Testis (tissue), 3 donors: ENCODE data around the gene FSTL4. TPM values are rescaled to one million over a fixed set of nuclear protein-coding genes. Genes with fewer than 3 reads are reported as not detected.

Source experiments
- DNase-seq: peaks from one replicate; pipeline ENCODE4 v3.0.0-alpha.2; 2019
- H3K27ac ChIP-seq, 2 donors: fragments of 200-600 bp; sonication (generic); one replicate each; pipeline ENCODE4 v1.5.1; 2019
- H3K27me3 ChIP-seq: fragments of 200-600 bp; sonication (generic); one replicate; pipeline ENCODE4 v1.5.1; 2019
- H3K36me3 ChIP-seq: fragments of 200-600 bp; sonication (generic); one replicate; pipeline ENCODE4 v1.5.1; 2017; ENCODE audit warnings: low read depth; ENCODE audit errors: missing control alignments
- H3K4me1 ChIP-seq: fragments of 200-600 bp; sonication (generic); one replicate; pipeline ENCODE4 v1.5.1; 2019
- H3K4me3 ChIP-seq, 2 donors: fragments of 200-600 bp; sonication (generic); one replicate each; pipeline ENCODE4 v1.5.1; 2017 to 2019
- H3K9me3 ChIP-seq: fragments of 200-600 bp; sonication (generic); one replicate; pipeline ENCODE4 v1.5.1; 2017
- CTCF ChIP-seq, 3 experiments: fragments of 450-650 bp in 2 of 3; fragments of 200-600 bp in 1 of 3; sonication (generic) in 1 of 3; IDR thresholded peaks; one replicate each; pipeline ENCODE4 v1.5.1; 2016 to 2019; ENCODE audit warnings: antibody characterized with exemption in 3 of 3, mild to moderate bottlenecking in 2 of 3, moderate library complexity in 1 of 3
- POLR2A ChIP-seq: fragments of 450-650 bp; IDR thresholded peaks from one replicate; pipeline ENCODE4 v1.6.1; 2017; ENCODE audit warnings: antibody characterized with exemption, mild to moderate bottlenecking, moderate library complexity
- WGBS, 2 donors: methylation state at CpG; one replicate each; pipeline ENCODE4 v1.1.5; 2018; 5-methylcytosine and 5-hydroxymethylcytosine counted together
- intact Hi-C: fragments of 100-400 bp; cut with DNase I; formaldehyde crosslinking; loops from one replicate; pipeline ENCODE4 v1.15.1; 2023; ENCODE audit warnings: low total_unique reads
- polyA plus RNA-seq: library from polyadenylated mRNA; stranded (reverse); fragments of 350-450 nt; fragmentation: Illumina TruSeq; extraction: RNeasy Lipid Tissue Mini Kit (QIAGEN cat#74804); gene quantifications from one replicate; pipeline ENCODE4 v1.2.3, GENCODE V29; 2014; ENCODE audit warnings: low read depth, low replicate concordance; ENCODE audit not compliant: insufficient read depth
- total RNA-seq, 2 donors: library from RNA; depleted of rRNA; stranded (reverse); fragments of >200 nt; gene quantifications; one replicate each; pipeline ENCODE4 v1.2.3, GENCODE V29; 2016

Gene FSTL4
- total and polyA plus RNA-seq, 3 donors from 2014 or later = 7.1 to 8.6 (median 7.4) TPM

- H3K4me1 ChIP-seq = no peaks in the 10 kb centered on the region
- DNase-seq = no peak
- TF ChIP-seq CTCF (IDR thresholded peaks at IDR 0.05) = no peak
- no peak for TF ChIP-seq POLR2A
- H3K36me3 ChIP-seq = no peaks in the 10 kb centered on the region
- WGBS, 2 donors = 87 to 89% methylated on average over 12 of the region's 12 CpGs
- H3K27me3 ChIP-seq = no peaks in the 10 kb centered on the region
- H3K27ac ChIP-seq = no peak overlapping the region
- H3K9me3 ChIP-seq = no peaks in the 10 kb centered on the region
- intact Hi-C loops = no loop called here
- no peak overlapping the region for H3K4me3 ChIP-seq
These were observed 413.8 kb downstream of the FSTL4 start for GRCh38 chr5:133198511-133198910.

- intact Hi-C loops = no loop called here
- TF ChIP-seq CTCF (IDR thresholded peaks at IDR 0.05) = no peak
- no peak for TF ChIP-seq POLR2A
- Histone ChIP-seq H3K9me3 (no peaks in the 10 kb centered on the region), H3K27me3 (no peaks in the 10 kb centered on the region), H3K27ac (no peak overlapping the region), H3K4me1 (no peaks in the 10 kb centered on the region), H3K36me3 (no peaks in the 10 kb centered on the region), H3K4me3 (no peak overlapping the region)
- WGBS, 2 donors = 63 to 76% methylated on average over 3 to 4 of the region's 4 CpGs
- DNase-seq = no peak
These were observed 415.8 kb downstream of the FSTL4 start for GRCh38 chr5:133196441-133197085.

GRCh38 chr5:133195250-133195649 is 417.1 kb downstream of the FSTL4 start:
- no peaks in the 10 kb centered on the region for H3K27me3 ChIP-seq
- H3K27ac ChIP-seq = no peak overlapping the region
- H3K36me3 ChIP-seq = no peaks in the 10 kb centered on the region
- no peaks in the 10 kb centered on the region for H3K9me3 ChIP-seq
- 81 to 88% methylated on average over 3 to 5 of the region's 5 CpGs for WGBS, 2 donors
- no peaks in the 10 kb centered on the region for H3K4me1 ChIP-seq
- intact Hi-C loops = no loop called here
- TF ChIP-seq POLR2A = no peak
- TF ChIP-seq CTCF (IDR thresholded peaks at IDR 0.05) = no peak
- H3K4me3 ChIP-seq = no peak overlapping the region
- no peak for DNase-seq

- H3K36me3 ChIP-seq = no peaks in the 10 kb centered on the region
- TF ChIP-seq CTCF (IDR thresholded peaks at IDR 0.05) (no peak), POLR2A (no peak)
- no peaks in the 10 kb centered on the region for H3K4me1 ChIP-seq
- intact Hi-C loops = no loop called here
- no peaks in the 10 kb centered on the region for H3K9me3 ChIP-seq
- no peaks in the 10 kb centered on the region for H3K27me3 ChIP-seq
- no peak overlapping the region for H3K27ac ChIP-seq
- H3K4me3 ChIP-seq = no peak overlapping the region
- DNase-seq = no peak
- WGBS, 2 donors = 72 to 82% methylated on average over 8 of the region's 8 CpGs
These were observed 418.5 kb downstream of the FSTL4 start for GRCh38 chr5:133193794-133194193.

- no peak overlapping the region for H3K4me3 ChIP-seq
- intact Hi-C loops = no loop called here
- no peak for DNase-seq
- H3K27ac ChIP-seq = no peak overlapping the region
- TF ChIP-seq CTCF (IDR thresholded peaks at IDR 0.05) (no peak), POLR2A (no peak)
- H3K27me3 ChIP-seq = no peaks in the 10 kb centered on the region
- no peaks in the 10 kb centered on the region for H3K9me3 ChIP-seq
- no peaks in the 10 kb centered on the region for H3K4me1 ChIP-seq
- WGBS, 2 donors = 86 to 89% methylated on average over 8 of the region's 8 CpGs
- no peaks in the 10 kb centered on the region for H3K36me3 ChIP-seq
These were observed 419.6 kb downstream of the FSTL4 start for GRCh38 chr5:133192716-133193115.
